GM21447 (cell line): ENCODE data around the gene ZBTB38.

Experiments used
- ATAC-seq: cut with Tn5 transposase; IDR thresholded peaks from one replicate; pipeline ENCODE4 v1.9.1; 2021; ENCODE audit not compliant: unreplicated experiment

Gene ZBTB38

DNA sequence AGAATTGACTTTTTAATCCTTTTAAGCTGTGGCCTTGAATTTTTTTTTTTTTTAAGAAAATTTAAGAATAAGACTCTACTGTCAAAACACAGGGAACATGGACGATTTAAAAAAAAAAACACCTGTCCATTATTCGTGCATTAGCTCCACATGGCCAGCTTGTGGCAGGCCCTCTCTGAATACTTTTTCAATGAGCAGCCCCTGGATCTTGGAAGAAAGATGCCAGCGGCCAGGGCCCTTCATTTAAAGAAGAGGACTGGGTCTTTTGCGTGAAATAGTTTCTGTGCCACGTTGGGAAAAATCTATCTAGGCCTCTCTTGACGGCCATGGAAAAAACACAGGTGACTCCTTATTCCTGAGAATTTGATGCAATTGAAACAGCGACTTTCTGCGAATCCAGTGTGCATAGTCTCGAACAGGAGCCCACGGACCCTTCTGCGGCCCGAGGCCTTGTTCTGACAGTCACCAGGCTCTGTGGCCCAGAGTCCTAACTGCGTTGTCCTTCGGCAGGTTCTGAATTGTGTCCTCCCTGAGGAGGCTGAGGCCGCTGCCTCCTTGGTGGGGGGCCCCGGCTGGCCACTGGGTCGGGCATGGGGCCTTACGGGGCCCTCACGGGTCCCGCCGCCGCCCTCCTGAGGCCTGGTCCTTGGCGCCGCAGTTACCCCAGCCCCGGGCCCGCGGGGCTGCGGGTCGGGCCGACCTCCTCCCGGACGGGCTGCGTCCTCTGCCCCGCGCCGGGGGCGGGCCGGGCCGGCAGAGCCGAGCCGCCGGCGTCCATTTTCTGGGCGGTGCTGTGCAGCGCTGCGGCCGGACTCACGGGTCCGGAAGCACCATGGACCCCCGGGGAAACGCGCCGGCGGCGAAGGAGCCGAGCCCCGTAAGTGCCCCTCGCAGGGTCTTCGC, 33.5 kb downstream of the ZBTB38 start:
- peak; percentile 51 for ATAC-seq

DNA sequence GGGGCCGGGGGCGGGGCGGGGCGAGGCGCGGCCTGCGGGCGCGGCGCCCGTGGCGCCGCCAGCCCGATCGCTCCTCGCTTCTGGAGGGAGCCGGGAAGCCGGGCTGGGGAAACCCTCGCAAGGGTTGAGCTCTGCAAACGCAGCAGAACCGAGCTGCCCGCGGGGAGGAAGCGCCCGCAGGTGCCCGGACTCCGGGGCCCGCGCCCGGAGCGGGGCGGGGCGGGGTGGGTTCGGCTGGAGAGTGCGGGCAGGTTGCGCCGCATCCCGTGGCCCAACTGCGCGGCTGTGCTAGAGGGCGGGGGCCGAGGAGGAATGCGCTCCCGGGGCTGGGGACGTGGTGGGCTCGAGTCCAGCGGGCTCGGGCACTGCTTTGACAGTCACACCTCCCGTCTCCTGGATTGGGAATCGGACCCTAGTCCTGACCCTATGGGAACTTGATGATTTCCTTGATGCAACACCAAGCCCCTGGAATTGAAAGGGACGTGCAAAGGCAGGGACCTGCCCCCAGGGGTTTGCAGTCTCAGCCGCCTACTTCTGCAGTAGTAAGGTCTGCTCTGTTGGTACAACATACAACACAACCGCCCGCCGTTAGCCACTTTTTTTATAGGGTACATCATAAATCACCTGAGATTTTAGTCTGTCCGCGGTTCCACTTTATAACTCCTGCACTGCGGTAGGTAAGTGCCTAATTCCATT, 34.3 kb downstream of the ZBTB38 start:
- ATAC-seq, result peak; percentile 43

DNA sequence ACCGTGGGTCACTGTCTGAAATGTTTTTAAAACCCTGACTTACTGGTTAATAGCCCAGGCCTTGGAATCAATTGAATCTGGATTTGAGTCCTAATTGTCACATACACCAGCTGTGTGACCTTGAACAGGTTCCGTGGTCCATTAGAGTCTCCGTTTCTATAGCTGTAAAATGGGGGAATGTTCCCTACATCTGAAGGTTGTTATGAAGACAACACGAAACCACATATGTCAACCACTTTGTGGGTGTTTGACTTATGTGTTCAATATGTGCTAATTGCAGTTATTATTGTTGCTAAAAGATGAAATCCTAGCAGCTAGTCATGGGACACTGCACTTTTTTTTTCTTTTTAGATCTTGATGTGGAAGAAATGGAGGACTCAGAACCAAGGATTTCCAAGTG, 35.3 kb downstream of the ZBTB38 start:
- no peak for ATAC-seq

DNA sequence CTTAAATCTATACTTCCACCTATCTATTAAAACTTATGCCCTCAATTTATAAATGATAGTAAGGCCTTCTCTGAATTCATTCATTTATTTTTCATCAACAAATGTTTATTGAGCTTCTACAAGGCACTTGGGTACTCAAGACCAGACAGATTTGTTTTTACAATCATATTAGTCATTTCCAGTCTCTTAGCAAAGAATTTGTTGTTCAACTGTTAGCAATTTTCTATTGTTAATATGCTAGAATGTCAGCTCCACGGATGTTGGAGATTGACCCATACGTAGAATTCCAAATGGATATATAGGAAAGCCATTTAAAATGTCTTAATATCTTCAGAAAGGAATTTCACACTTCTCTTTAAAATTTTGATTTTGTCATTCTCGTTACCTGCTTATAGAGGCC, 36.7 kb downstream of the ZBTB38 start:
- no peak for ATAC-seq

DNA sequence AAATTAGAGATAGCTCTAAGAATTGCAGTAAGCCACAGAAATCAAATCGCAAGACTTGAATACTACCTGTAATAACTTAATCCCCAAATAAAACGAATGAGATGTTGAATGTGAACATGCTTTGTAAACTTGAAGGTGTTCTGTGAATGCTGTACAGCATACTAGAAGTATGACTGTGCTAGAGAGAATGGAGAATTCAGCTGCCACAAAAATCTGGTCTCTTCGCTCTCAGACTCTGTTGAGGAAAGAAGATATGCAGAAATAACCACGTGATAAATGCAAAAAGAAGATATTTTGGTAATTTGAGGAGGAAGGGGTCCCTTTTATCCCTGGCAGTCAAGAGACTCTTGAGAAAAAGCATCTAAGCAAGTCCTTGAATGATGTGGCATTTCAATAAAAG, 37.3 kb downstream of the ZBTB38 start:
- ATAC-seq, result no peak

DNA sequence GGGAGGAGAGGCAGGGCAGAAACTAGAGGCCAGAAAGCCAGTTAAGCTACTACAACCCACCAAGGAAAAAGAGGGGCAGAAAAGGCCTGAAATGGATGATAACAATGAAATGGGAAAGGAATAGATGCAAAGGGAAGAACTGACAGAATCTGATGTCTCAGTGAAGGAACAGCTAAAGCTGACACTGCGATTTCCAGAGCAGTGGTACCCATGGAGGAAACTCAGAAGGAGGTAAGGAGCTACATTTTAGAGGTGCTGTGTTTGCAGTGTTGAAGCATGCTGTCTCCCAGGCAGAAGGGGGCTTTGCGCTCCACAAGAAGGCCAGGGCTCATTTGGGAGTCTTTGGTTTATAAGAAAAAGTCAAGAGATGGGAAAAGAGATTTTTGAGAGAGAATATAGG, 38.0 kb downstream of the ZBTB38 start:
- ATAC-seq, result no peak

DNA sequence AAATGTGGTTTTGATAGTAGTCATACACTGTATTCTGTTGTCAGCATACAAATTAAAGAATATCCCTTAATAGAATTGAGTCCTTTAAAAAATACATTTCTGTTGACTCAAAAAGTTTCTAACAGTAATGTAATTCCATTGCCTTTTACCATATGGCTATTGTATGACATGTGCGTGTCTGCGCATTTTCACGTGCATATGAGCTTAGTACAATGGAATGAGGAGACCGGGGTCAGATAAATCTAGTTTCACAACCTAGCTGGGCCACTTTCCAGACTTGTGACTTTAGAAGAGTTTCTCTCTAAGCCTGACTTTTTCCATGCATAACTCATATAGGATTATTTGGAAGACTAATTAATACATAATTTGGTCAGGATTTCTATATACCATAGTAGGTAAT, 38.7 kb downstream of the ZBTB38 start:
- no peak for ATAC-seq

DNA sequence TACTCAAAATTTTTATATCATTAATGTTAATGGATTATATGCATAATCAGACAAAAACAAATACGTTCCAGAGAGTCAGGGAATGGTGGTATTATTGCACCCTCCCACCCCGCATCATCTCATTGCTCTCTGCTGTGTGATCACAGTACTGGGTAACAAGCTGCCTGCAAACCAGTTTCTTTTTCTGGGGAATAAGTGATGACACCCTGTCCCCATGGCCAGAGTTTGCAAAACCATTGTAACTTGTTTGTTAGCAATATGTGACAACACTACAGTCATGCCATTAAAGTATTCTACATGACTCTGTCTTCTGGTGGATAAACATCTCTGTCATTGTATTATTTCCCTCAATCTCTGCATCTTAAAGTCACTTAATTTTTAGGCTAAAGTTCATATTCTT, 39.5 kb downstream of the ZBTB38 start:
- ATAC-seq, result no peak

DNA sequence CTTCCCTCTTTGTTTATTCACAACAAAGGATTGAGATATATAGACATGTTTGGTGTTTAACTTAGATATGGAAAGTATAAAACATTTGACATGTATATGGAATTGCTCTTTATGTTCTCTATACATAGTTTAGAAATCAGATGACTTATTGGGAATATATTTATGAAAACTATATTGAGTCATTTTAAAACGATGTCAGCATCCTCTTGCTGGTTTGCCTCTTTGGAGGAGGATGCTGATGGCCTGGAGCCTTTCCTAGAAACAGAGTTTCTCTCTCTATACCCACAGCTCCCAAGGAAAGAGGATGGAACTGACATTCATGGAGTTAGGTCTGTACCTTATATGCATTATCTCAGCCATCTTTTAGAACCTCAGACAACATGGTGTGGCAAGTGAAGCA, 40.3 kb downstream of the ZBTB38 start:
- no peak for ATAC-seq

DNA sequence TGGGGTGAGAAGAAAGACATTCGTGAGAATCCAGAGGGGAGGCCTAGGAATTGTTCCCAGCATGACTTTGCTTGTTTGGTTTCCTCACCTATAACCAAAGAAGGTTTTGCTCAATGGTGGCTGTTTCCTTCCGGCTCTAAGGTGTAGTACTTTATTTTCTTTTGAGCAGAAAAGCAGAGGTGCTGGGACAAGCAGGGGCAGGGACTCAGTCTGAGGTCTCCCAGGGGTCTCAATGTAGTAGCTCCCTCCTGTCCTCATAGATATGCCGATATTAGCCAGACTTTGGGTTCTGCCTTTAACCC, 41.6 kb downstream of the ZBTB38 start:
- ATAC-seq, result no peak

DNA sequence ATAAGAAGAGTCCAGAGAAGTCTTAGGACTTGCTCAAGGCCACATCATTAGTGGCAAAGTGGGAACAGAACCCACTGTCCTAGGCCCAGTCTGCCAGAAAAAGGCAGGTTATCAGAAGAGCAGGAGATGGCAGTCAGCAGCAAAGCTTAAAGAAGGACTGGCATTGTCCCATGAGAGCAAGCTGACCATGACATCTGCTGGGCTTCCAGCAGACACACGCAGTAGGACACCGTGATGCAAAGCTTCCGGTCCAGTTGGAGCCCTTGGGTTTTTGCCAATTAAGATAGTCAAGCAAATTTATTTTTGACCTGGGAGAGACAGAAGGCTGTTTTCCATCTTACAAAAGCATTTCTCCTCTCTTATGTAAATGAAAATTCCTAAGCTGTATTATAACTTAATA, 42.1 kb downstream of the ZBTB38 start:
- no peak for ATAC-seq

DNA sequence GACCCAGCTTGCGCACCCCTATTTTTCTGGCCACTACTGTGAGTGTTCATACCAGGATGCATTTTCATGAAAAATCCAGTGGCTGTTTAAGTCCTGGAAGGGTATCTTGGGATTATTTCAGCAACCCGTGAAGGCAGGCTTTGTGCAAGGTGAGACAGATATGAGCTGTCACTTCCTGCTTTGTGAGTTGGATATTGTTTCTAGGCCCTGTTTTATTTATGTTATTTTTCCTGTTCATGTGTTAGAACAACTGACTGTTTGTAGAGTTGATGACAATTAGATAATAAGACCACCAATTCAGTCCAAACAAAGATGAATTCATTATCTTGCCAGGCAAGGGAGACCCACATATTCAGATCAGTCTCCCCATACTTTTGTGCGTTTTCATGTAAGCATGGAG, 42.5 kb downstream of the ZBTB38 start:
- ATAC-seq, result no peak

DNA sequence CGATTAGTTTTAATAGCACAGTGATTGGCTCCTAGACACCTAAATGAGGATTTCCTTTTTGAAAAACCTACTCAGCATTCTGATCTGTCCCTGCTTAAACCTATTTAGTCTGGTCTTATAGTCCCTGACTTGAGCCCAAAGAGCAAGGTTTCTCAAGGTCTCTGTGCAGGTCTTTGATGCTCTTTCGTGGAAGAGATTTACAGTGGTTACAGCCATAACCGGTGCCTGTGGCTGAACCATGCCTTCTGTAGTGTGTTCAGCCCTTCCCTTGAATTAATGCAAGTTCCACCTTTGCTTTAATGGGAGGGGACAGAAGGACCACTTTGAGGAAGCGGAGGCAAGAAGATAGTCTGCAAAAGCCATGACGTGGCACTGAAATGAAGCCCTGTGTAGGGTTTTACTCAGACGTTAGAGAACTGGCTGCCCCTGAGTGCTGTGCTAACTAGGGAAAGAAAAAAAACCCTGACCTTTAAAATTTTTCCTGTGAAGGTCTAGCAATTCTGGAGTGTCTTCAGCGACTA, 43.0 kb downstream of the ZBTB38 start:
- ATAC-seq, result peak; percentile 36

DNA sequence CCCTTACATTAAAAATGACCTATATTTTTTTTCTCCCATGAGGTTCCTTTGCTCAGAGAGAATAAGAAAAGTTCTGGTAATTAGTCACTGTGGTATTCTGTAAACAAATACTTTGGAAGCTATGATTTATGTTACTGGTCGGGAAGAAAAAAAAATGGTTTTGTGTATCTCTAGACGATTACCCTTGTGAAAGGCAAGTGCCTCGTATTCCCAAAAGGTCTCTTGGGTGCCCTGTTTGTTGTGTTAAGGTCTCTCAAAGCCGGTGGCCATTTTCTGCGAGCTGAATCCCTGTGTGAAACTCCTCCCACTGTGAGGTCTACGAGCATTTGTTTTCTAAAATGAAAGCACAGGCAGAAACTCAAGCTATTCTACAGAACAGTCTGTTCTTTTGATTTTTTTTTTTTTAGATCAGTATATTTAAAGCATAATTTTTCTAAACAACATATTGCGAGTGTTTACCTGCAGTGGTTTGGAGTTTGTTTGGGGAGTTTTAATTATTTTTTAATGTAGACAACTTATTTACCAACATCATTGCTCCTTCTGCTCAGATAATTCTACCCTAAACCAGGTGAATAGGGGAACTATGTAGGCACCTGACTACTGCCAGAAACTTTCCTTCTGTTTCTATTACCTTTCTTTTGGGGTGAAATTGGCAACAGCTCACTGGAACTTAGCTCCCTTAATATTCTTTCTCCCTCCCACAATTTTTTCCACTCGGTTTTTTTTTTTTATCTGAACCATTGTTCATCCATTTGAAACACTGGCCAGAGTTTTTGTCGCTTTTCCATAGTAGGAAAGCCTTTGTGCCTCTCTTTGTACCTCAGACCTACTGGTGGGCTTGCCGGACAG, 44.0 kb downstream of the ZBTB38 start:
- no peak for ATAC-seq

DNA sequence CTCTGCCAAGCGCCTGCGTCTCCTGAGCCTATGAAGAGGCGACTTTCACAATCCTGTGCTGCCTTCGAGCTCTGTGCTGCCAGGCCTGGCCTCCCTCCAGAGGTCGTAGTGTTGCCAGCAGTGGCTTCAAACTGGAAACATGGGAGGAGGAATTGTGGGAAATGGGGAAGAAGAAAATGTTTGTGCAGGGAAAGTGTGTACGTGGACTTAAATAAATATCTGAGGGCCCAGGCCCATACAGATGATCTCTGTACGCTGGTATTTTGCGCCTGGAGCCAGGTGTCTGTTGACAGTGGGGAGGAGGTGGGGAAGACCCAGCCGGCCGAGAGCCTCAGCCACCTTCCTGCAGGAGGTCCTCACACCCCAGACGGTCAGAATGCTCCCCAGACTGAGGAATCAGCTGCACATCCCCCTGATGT, 44.6 kb downstream of the ZBTB38 start:
- no peak for ATAC-seq

DNA sequence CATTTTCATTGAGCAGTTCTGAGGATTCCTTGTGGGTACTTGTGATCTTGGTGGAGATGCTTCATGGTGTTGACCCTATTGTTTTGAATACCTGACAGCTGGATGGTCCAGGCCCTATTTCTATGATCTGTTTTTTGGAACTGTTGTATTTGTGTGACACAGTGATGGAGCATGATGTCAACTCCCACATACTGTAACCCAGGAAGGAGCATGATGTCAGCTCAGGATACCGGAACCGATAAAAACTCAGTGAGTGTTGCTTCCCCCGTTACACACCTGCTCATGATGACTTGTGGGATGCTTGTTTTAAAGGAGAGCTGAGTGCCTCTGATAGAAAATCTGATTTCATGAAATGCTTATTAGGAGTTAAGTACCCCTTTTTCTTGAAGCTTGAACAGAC, 45.1 kb downstream of the ZBTB38 start:
- ATAC-seq, result no peak

DNA sequence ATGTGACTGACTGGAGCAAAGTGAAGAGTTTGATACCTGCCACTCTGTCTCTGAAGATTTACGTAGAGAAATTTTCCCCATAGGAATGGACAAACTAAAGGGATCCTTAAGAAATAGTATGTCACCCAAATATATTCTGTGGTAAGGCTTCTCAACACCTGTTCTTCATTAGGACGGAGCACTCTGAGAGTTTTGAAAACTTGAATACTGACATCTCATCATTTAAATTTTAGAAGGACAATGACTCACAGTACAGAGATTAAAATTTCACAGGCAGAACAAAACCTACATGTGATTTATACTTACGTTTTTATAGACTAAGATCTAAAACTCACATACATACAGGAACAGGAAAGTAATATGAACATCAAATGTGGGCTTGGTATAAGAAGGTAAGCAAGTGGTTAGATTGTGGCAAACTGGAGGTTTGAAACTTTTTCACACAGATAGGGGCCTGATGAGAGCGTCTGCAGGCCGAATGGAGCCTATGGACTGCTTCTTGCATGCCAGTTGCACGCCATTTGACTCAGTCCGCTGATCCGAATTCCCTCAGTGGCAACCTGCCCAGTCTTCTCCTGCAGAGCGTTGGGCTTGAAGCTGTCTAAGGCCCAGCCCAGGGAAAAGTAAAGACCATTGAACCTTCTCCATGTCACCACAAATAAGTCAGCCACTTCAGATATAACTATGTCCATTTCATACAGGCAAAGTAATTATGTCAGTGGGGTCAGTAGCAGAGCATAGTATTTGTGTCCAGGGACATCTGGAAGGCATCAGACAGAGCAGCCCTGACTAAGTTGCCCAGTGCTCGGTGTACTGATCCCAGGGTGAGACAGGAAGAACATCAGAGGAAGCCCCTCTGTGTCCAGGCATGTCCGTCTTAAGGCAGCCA, 45.7 kb downstream of the ZBTB38 start:
- ATAC-seq, result no peak

DNA sequence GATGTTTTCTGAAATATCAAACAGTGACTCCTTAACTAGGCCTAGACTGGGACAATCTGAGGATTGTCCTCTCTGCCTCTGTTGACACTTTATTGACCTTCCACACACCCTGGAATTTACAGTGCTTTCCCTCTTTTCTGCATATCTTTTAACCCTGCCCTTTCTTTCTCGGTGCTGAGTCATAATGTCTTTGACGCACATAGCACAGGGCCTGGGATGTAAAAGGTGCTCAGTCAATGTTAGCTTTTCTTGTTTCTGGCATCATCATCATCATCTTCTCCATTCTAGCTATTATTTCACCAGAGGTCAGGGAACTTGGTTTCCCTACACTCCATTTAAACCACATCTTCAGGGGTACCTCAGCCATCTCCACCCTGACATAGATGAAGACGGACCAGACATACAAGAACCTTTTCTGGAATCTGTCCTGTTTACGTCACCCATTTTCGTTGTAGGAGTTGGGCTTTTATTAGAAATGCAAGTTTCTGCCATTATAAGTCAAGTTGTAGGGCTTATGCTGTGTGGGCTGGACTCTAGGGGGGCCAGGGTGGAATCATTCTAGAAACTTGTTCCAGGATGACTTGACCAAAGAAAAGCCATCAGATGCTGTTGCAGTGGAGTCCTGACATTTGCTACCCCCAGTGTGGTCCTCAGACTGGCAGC, 46.6 kb downstream of the ZBTB38 start:
- ATAC-seq, result no peak

DNA sequence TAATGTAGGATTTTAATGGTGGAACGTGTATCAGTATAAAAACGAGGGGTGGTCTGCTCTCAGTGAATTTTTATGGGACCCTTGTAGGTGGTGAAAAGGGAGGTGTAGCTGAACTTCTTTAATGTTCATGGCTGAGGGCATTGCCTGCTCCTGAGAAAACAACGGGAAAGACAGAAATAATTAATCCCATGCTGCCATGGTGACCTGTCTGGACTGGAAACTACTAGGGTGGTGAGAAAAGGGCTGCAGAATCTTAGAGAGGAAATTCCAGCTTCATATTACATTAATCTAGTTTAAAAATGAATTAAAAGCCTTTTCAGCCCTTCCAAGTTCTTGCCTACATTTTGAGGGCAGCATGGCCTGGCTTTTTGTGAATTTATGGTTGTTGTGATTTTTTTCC, 47.6 kb downstream of the ZBTB38 start:
- no peak for ATAC-seq
